HG03045 (cell line): ENCODE data around the gene ZNF629.

Source experiments
- ATAC-seq: cut with Tn5 transposase; IDR thresholded peaks from one replicate; pipeline ENCODE4 v1.9.1; 2021; ENCODE audit warnings: mild to moderate bottlenecking, moderate library complexity; ENCODE audit not compliant: unreplicated experiment

ZNF629 gene

DNA sequence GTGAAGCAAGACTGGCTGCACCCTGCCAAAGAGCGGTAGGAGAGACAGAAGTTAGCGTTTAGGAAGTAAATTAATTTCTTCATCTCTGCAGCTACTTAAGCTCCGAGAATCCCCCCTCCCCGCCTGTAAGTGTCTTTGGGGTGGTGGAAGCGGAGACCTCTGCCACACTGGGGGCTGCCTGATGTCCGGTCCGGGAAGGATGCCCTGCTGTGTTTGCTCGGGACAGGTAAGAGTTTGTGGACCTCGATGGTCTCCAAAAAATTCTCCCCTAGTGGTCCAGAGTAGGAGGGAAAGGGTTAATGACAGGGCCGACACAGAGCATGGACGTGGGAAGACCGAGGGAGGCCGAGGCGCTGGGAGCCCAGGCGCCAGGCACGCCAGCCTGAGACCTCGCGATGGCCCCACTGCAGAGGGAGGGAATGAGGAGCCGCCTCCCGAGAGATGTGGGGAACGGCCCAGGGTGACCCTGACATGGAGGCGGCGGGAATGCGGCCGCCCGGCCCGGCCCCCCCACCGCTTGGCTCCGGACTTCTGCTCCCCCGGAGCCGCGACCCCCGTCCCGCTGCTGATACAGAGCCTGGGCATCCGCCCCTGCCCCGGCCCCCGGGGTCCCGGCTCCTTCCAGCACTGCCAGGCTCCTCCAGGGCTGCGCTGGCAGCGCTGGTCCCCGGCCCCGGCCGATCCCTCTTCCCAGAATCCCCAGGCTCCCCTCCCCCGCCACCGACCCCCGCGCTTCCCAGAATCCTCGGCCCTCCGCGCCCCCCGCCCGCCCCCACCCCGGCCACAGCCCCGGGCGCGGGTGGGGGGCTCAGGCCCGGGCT, 680 bp downstream of the ZNF629 start:
- ATAC-seq = no peak

- ATAC-seq = no peak
Observed at GRCh38 chr16:30785126-30786106, 1.6 kb downstream of the ZNF629 start.

GRCh38 chr16:30784215-30784614, 2.8 kb downstream of the ZNF629 start:
- no peak for ATAC-seq

DNA sequence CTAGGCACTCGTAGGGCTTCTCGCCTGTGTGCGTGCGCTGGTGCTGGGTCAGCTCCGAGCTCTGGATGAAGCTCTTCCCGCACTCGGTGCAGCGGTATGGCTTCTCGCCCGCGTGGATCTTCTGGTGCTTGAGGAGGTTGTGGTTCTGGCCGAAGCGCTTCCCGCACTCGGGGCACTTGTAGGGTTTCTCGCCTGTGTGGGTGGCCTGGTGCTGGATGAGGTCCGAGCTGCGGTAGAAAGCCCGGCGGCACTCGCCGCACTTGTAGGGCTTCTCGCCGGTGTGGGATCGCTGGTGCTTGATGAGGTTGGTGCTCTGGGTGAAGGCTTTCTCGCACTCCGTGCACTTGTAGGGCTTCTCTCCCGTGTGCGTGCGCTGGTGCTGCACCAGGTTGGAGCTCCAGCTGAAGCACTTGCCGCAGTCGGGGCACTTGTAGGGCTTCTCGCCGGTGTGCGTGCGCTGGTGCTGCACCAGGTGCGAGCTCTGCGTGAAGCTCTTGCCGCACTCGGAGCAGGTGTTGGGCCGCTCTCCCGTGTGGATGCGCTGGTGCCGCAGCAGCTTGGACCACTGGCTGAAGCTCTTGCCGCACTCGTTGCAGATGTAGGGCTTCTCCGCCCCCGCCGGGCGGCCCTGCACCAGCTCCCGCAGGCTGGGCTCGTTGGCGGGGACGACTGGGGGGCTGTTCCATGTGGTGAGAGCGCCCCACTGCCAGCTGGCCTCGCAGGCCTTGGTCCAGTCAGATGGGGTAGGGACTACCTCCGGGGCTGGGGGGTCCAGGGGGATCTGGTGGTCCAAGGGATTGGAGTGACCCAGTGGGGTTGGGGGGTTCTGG, 3.5 kb downstream of the ZNF629 start:
- ATAC-seq = no peak

DNA sequence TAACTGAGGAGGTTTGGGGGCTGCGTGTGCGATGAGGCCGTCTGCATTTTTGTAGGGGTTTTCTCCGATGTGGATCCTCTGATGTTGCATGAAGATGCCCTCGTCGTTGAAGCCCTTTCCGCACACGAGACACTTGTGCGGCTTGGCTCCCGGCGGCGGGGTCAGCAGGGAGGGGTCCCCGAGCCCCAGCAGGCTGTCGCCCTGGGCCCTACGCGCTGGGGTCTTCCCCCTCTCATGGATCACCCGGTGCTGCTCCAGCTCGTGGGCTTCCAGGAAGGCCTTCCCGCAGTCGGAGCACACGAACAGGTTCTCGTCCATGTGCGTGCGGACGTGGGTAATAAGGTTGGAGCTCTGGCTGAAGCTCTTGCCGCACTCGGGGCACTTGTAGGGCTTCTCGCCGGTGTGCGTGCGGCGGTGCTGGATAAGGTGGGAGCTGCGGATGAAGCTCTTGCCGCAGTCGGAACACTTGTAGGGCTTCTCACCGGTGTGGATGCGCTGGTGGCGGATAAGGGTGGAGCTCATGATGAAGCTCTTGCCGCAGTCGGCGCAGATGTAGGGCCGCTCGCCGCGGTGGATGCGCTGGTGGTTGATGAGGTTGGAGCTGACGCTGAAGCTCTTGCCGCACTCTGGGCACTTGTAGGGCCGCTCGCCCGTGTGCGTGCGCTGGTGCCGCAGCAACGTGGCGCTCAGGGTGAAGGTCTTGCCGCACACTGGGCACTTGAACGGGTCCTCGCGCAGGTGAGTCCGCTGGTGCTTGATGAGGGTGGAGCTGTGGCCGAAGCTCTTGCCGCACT, 4.3 kb downstream of the ZNF629 start:
- no peak for ATAC-seq

DNA sequence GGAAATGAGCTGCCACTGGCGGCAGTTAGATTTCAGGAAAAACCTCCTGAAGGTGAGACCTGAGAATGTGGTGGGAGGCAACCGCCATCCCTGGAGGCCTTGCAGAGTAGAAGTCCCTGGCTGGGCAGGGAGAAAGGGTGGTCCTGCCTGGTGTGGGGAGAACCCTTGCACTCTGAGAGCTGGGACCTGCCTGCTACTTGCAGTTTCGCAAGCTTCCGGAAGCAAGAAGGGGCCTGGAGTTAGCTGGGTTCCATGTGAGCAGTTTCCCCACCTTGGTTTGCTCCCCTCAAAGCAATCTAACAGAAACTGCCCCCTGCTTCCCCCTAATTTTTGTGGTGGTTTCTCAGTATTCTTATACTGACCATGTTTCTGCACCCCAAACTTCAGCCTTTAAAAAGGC, 6.5 kb downstream of the ZNF629 start:
- no peak for ATAC-seq

GRCh38 chr16:30780021-30780420, 7.0 kb downstream of the ZNF629 start:
- ATAC-seq = no peak

DNA sequence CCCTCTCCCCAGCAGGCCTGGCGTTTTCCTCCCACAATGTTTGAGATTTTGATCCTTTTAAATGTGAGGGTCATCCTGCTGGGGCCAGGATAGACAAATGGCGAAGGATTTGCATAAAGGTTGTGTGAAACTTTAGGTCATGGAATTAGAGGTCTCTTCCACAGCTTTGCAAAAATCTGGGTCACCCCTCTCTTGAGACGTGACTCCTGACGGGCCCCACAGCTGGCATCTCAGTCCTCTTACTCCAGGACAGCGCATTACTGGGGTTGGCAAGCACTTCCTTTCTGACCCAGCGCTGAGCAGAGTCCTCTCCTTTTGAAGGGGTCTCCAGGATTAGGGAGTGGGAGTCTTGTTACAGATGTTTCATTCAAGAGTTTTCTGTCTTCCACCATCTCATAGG, 7.4 kb downstream of the ZNF629 start:
- ATAC-seq = no peak

GRCh38 chr16:30778549-30779244, 8.3 kb downstream of the ZNF629 start:
- no peak for ATAC-seq

DNA sequence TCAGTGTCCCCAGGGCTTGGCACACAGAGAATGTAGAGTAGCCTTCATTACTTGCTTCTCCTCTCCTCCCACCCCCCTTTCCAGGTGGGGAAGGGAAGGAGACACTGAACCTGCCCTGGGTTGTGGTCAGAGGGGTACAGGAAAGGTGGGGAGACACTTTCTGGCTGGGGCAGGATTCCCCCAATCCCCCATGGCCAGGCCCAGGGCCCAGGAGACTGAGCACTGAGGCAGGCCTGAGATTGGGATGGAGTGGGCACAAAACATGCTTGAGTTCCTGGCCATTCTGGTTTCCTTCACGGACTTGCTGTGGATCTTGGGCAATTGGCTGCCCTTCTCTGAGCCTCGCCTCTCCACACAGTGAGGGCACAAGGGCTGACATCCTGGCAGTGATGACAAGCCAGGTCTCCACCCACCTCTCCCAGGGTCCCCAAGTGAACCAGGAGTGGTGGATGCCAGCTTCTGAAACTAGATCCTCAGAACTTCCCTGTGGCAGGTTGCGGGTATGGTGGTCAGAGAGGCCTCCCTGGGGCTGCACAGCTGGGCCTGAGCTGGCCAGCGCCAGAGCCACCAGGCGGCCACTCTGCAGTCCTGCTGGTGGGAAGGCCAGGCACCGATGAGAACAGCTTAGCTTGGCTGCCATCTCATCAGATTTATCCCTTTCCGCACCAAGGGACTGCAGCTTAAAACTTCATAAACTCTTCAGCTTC, 9.3 kb downstream of the ZNF629 start:
- ATAC-seq = no peak

GRCh38 chr16:30775392-30776188, 11.4 kb downstream of the ZNF629 start:
- peak; percentile 55 for ATAC-seq

GRCh38 chr16:30775131-30775391, 11.9 kb downstream of the ZNF629 start:
- no peak for ATAC-seq

DNA sequence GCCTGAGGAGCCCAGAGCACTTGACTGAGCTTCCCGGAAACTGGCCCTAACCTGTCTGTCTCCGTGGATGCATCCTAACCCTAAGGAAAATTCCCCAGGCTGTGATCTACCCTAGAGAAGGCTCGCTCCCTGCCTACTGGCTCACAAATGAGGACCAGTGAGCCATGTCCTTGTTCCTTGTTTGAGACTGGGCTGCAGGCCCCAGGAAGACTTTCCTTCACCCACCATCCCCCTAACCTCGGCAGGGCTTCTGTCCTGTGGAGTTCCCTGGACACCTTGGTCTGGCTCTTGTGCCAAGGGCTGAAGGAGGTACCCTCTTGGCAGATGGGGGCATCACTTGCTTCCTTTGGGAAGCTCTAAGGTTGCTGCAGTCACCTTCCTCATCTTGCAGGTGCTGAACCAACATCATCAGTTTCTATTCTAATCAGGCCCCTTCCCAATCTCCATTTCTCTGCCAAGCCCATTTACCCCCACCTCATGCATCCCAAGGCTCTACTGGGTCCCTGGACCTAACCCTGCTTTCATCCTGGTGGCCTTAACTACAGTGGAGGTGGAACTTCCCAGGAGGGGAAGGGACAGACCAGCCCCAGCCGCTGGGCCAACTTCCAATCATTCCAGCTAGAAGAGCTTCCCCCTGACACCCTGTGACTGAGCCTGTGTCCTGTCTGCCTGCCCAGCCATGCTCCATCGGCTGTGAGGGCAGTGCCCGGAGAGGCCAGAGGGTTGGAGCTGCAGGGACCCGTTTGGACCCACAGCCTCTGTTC, 12.5 kb downstream of the ZNF629 start:
- ATAC-seq = no peak

DNA sequence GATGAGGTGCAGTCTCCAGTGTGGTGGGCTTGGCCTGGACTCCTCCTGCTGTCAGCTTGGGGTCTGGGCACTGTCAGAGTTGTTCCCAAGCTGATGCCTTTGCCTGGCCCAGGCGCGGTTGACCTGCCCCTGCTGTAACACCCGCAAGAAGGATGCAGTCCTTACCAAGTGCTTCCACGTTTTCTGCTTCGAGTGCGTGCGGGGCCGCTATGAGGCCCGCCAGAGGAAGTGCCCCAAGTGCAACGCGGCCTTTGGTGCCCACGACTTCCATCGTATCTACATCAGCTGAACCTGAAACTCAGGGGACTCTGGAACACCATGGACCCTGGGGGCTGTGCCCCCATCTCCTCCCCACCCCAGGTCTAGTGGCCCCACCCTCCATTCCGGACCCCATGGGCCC, 13.2 kb downstream of the ZNF629 start:
- no peak for ATAC-seq

GRCh38 chr16:30771726-30772125, 15.3 kb downstream of the ZNF629 start:
- ATAC-seq = no peak

- ATAC-seq = no peak
Observed at GRCh38 chr16:30769379-30770089, 17.5 kb downstream of the ZNF629 start.

- ATAC-seq = no peak
Observed at GRCh38 chr16:30768583-30769181, 18.3 kb downstream of the ZNF629 start.
